HG03066 (cell line): ENCODE data around the gene ZNRF2.

ENCODE experiments used
- ATAC-seq: cut with Tn5 transposase; IDR thresholded peaks from one replicate; pipeline ENCODE4 v1.9.1; 2021; ENCODE audit warnings: low read depth; ENCODE audit not compliant: unreplicated experiment

ZNRF2 gene

GRCh38 chr7:30313348-30313747 is 29.0 kb downstream of the ZNRF2 start:
- no peak for ATAC-seq

DNA sequence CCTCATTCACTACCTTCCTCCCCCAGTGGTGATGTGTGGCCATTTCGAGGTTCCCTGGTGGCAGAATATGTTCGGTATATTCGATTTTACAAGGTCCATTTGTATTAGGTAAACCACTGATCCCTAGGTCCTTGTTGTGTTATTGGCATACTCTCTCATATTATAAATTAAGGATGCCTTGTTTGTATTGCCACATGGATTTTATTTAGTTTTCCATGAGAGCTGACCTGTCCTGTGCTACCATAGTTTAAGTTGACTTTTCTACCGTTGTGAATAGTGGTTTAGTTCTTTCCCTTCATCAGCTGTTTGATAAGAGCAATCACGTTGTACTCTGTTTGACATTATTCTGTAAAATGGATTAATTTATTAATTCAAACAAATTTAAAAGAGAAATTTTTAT is 29.4 kb downstream of the ZNRF2 start:
- no peak for ATAC-seq

DNA sequence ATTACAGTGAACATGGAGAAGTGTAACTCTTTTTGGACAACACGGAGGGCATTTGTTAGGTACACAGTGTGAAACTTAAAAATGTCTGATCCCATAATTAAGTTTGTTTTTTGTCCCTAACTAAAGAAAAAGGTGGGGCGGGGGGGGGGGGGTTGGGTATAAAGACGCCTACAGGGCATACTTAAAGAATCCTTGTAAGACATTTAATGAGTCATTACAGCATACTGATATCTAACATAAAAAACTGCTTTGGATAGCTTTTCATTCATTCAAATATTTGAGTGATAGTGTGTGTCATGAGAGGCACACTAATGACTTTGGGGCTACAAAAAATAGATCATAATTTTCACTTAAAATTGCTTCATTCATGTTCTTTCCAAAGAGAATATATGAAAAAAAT is 31.2 kb downstream of the ZNRF2 start:
- no peak for ATAC-seq

DNA sequence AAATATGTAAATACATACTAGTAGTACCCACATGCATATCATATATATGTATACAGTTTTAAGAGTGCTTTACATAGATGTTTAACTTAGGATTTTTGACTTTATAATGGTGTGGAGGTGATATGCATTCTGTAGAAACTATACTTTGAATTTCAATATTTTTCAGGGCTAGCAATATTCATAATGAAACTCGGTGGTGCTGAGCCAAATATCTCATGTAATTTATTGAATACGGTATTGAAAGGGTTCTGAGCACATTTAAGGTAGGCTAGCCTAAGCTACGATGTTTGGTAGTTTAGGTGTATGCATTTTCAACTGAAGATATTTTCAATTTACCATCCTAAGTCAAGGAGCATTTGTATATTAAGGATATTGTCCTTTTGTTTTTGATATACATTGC is 36.0 kb downstream of the ZNRF2 start:
- ATAC-seq = no peak

GRCh38 chr7:30321089-30321881 is 36.9 kb downstream of the ZNRF2 start:
- ATAC-seq = no peak

DNA sequence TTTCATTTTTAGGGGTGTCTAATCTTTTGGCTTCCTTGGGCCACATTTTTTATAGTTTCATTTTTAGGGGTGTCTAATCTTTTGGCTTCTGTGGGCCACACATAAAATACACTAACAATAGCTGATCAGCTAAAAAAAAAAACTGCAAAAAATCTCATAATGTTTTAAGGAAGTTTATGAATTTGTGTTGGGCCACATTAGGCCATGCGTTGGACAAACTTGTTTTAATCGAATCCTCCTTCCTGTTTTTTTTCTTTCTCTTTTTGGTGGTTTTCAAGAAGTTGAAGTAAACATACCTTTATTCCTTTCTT is 37.4 kb downstream of the ZNRF2 start:
- ATAC-seq = no peak

DNA sequence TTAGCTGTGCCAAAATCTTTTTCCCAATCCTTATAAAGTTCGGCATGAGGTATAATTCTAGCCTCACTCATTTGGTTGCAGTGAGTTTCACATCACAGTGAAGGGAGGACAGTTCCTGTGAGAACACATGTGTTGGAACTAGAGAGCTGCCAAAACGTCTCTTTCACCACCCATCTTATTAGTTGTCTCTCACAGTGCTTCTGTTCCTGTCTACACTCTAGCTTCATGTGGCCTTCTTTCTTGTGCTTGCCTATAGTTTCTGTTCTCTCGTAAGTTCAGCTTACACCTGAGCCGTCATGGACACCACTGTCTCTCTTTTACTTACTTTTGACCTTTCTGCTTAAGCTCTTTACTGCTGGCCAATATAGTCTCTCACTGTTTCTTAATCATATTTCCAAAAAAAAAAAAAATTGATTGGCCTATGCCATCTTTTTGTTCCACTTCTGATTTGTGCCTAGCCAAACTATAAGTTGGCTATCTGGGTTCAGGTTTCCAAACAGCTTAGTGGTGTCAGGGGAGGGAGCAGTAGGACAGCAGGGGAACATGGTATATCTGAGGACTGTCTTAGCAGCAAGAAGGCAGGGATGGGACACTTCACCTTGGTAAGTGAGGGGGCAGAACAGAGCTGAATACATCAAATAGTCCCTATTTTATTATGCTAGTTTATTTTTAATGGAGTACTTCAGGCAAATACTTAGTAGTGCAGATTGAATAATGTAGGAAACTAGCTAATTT is 38.0 kb downstream of the ZNRF2 start:
- peak; percentile 85 for ATAC-seq

GRCh38 chr7:30323006-30323355 is 38.6 kb downstream of the ZNRF2 start:
- ATAC-seq = peak; percentile 54

DNA sequence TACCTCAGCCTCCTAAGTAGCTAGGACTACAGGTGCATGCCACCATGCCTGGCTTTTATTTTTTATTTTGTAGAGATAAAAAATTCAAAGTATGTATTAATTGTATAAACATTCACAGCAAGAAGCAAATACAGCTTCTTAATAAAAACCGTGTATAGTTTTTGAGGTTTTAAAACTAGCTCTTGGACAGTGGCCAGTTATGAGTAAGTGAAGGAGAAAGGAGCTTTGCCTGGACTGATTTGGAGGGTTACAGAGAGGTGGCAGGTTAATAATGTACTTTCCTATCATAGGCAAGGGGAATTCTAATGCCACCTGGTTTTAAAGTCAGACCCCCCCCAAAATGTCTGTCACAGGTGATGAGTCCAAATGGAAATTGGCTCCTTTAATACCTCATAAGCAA is 43.4 kb downstream of the ZNRF2 start:
- no peak for ATAC-seq

DNA sequence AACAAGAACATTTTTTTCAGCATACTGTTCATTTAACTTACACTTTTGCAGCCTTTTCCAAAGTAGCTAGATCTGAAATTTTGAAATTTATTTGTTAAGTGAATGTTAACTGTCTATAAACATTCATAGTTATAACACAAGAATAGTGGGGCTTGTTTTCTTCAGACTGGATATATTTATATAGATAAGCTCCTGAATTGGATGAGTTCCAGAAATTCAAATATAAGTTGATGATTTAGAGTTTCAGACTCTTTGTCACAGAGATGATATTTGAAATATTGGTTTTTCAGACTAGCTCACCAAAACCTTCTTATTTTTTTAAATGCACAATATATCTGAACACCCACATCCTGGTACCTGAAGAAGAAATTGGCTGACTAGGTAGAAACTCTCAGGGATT is 44.0 kb downstream of the ZNRF2 start:
- no peak for ATAC-seq

DNA sequence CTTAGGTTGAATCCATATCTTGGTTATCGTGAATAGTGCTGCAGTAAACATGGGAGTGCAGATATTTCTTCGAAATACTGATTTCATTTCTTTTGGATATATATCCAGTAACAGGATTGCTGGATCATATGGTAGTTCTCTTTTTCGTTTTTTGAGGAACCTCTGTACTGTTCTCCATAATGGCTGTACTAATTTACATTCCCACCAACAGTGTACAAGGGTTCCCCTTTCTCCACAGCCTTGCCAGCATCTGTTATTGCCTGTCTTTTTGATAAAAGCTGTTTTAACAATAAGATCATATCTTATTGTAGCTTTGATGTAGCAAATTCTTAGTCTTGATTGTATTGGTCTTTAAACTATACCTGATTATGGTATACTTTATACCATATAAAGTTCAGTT is 45.3 kb downstream of the ZNRF2 start:
- ATAC-seq = no peak

- peak; percentile 97 for ATAC-seq
Observed at GRCh38 chr7:30330134-30331111, 46.0 kb downstream of the ZNRF2 start.

DNA sequence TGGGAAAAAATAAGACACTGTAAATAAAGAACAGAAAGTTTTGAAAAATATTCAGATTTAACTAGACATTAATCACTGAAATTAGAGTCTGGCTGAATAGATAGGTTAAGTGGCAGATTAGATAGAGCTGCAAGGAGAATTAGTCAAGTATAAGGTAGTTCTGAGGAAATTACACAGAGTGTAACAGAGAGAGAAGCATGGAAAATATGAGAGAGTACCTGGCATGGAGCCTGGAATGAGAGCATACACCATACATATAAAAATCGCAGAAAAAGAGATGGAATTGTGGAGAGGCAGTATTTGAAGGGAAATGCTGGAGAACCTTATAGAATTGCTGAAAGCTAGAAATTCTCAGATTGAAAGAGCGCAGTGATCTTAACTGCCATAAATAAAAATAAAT is 46.9 kb downstream of the ZNRF2 start:
- ATAC-seq = no peak

DNA sequence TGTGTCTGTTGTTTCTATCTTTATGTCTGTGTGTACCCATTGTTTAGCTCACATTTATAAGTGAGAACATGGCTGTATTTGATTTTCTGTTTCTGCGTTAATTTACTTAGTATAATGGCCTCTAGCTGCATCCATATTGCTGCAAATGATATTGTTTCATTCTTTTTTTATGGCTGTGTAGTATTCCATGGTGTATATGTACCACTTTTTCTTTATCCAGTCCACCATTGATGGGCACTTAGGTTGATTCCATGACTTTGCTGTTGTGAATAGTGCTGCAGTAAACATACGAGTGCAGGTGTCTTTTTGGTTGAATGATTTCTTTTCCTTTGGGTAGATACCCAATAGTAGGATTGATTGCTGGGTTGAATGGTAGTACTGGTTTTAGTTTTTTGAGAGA is 48.2 kb downstream of the ZNRF2 start:
- ATAC-seq = no peak

- ATAC-seq = no peak
Observed at GRCh38 chr7:30335763-30336487, 51.5 kb downstream of the ZNRF2 start.

GRCh38 chr7:30344513-30344912 is 60.1 kb downstream of the ZNRF2 start:
- no peak for ATAC-seq

DNA sequence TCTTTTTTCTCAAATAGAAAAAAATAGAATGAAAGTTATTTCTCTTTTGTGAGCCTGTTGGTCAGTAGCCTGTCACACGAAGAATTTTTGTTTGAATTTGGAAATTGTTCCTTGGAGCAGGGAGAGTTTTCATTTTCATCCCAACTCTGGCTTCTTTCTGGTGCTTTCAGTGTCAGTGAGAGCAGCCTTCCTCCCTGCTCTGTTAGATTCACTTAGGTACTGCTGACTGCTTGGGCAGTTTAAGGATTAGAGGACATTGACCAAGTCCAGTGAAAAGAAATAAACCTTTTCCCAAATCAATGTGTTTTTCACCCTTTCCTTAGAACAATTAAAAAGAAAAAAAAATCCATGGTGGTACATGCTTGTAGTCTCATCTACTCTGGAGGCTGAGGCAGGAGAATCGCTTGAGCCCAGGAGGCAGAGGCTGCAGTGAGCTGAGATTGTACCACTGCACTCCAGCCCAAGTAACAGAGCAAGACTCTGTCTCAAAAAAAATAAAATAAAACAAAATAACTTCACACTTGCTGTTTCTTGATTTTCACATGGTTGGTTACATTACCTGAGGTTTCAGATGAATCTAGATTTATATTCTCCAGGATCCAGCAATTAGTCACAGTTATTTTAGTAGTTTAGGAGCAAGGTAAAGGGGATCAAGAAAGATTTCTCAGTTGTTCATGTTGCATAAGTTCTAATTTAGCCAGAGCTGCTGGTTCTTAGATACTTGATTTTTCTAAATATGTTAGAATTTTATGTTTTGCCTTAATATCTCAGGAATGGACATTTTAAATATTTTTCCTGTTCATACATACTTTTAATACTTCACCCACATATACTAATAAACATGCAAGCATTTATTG is 63.1 kb downstream of the ZNRF2 start:
- ATAC-seq = no peak

DNA sequence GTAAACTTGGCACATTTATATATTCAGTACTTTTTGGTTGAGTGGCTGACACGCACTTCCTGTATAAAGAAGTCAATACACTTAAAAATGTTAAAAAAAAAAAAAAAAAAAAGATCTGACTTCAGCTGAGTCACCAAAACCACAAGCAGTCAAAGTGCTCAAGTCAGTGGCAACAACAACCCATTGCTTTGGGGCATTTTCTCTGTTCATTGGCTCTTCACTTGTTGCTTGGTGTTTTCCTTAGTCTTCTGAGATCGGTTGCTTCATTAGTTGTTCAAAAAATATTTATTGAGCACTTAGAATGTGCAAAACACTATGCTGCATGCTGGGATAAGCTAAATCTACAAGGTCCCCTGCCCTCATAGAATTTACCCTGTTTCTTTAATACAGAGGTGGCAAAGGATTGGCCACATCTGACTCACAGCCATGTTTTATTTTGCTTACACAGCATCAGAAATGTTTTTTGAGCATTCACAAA is 63.7 kb downstream of the ZNRF2 start:
- peak; percentile 67 for ATAC-seq

GRCh38 chr7:30349170-30349569 is 64.8 kb downstream of the ZNRF2 start:
- ATAC-seq = no peak

DNA sequence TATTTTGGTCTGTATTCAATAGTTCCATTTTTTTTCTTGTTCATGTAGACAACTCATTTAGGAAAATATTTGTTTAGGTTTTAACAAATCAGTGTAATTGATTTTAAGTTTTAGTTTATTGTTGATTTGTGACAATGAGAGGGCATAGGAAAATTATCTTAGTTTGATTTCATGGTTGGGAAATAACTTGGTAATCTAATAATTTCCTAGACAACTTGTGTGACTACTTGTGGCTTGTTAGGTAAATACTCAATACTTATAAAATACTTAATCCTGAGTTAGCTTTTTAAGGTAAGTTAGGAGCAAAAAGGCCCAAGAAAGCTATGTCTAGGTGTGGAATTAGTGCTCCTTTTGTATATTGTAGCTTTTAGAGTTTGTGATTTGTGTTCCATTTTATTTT is 65.4 kb downstream of the ZNRF2 start:
- no peak for ATAC-seq
